ENCODE data around the gene SRSF8.

DNA sequence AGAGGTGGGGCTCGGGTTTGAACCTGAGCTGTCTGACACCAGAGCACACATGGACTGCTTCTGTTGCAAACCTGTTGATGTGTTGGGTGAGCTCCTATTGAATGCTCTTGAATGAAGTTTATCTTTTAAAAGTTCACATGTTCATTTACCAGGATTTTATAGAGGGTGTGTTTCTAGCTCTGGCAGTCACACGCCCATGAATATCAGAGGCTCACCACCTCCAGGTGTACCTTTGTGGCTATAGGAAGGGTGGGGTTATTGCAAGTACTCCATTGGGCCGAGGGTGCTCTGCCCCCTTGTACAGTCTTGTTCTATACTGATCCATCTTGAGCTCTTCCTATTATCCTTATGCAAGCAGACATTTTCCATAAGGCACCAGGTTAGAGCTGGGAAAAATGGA, 32.1 kb downstream of the SRSF8 start:
- TF ChIP-seq, protein P1, sequence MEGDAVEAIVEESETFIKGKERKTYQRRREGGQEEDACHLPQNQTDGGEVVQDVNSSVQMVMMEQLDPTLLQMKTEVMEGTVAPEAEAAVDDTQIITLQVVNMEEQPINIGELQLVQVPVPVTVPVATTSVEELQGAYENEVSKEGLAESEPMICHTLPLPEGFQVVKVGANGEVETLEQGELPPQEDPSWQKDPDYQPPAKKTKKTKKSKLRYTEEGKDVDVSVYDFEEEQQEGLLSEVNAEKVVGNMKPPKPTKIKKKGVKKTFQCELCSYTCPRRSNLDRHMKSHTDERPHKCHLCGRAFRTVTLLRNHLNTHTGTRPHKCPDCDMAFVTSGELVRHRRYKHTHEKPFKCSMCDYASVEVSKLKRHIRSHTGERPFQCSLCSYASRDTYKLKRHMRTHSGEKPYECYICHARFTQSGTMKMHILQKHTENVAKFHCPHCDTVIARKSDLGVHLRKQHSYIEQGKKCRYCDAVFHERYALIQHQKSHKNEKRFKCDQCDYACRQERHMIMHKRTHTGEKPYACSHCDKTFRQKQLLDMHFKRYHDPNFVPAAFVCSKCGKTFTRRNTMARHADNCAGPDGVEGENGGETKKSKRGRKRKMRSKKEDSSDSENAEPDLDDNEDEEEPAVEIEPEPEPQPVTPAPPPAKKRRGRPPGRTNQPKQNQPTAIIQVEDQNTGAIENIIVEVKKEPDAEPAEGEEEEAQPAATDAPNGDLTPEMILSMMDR (IDR thresholded peaks at IDR 0.05; ENCODE audit: low read depth, low read length): no peak
- no peak for TF ChIP-seq EZH2phosphoT487 (IDR thresholded peaks at IDR 0.05; ENCODE audit: low read depth)

Data from OCI-LY3 (cell line).